ENCODE measurements around the gene EBF4. TPM values are rescaled to one million over a fixed set of nuclear protein-coding genes. Genes with fewer than 3 reads are reported as not detected.
A peak's percentile ranks its signal among the peaks of the same experiment; 100 is the strongest.
"Not testable (repeated sequence)": the region's sequence is repeated elsewhere in the genome, so short reads cannot be mapped to it uniquely, and the experiment has no call there.

Gene EBF4
- polyA plus RNA-seq, 6 donors from 2014 or later = 0.28 TPM; not detected in 5

DNA sequence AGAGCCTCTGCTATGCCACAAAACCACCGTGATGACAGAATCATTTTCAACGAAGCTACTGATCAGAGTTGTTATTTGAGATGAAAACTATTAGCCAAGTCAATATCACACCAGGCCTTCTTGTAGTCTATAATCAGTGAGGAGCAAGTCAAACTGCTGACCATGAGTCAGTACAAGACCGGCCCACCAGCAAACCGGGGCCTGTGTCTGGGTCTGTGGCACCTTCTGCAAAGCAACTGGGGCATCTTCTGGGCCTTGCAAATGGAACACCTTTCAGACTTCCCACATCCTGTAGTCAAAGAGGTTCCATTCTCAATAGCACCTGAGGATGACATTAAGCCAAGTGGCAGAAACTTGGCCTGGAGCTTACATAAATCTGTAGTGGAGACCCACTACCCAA is 69.3 kb downstream of the EBF4 start:
- Mint-ChIP-seq H3K36me3 (no peaks in the 10 kb centered on the region), H3K27me3 (peaks cover 23 to 61% (median 53%) of the 10 kb centered on the region in 3 donors), H3K4me1 (no peaks in the 10 kb centered on the region), H3K9me3 (no peaks in the 10 kb centered on the region), H3K27ac (no peak overlapping the region), H3K4me3 (no peak overlapping the region)
- no peak for ATAC-seq (ENCODE audit: low read depth in 2 of 2)
- DNase-seq = no peak

GRCh38 chr20:2762578-2763131 is 70.1 kb downstream of the EBF4 start:
- no peak for ATAC-seq (ENCODE audit: low read depth in 2 of 2)

DNA sequence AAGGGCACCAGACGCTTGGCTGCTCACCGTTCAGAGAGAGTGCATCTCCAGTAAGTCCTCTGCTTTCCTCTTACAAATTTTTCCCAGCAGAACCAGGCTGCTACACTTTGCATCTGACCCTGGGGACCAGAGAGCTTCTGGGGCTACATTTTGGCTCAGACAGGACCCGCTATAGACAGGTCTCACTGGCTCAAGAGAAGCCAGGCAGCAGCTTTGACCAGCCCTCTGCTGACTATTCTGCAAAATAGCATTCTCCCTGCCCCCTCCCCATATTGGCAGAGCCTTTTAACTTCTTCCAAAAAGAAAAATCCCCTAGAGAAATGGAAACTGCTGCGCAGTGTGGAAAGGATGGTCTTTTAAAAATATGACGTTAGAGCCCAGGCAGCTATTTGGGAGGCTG is 70.6 kb downstream of the EBF4 start:
- Mint-ChIP-seq H3K27me3 (peaks cover 27 to 59% (median 52%) of the 10 kb centered on the region in 3 donors), H3K36me3 (no peaks in the 10 kb centered on the region), H3K4me1 (no peaks in the 10 kb centered on the region), H3K4me3 (no peak overlapping the region), H3K27ac (no peak overlapping the region), H3K9me3 (no peaks in the 10 kb centered on the region)
- ATAC-seq (ENCODE audit: low read depth in 2 of 2) (no peak), DNase-seq (no peak)

More at GRCh38 chr20:2762578-2763131, 70.1 kb downstream of the EBF4 start:
- peaks cover 30 to 61% (median 52%) of the 10 kb centered on the region in 3 donors for H3K27me3 Mint-ChIP-seq
- H3K27ac Mint-ChIP-seq = no peak overlapping the region
- no peaks in the 10 kb centered on the region for H3K9me3 Mint-ChIP-seq
- H3K36me3 Mint-ChIP-seq = no peaks in the 10 kb centered on the region
- DNase-seq = no peak
- no peaks in the 10 kb centered on the region for H3K4me1 Mint-ChIP-seq
- no peak overlapping the region for H3K4me3 Mint-ChIP-seq

GRCh38 chr20:2767768-2768631 is 75.4 kb downstream of the EBF4 start:
- DNase-seq (no peak), ATAC-seq (ENCODE audit: low read depth in 2 of 2) (no peak)
- Mint-ChIP-seq H3K27ac (no peak overlapping the region), H3K4me3 (no peak overlapping the region), H3K27me3 (peaks cover 8 to 66% (median 53%) of the 10 kb centered on the region in 3 donors), H3K4me1 (no peaks in the 10 kb centered on the region), H3K9me3 (no peaks in the 10 kb centered on the region), H3K36me3 (no peaks in the 10 kb centered on the region)

GRCh38 chr20:2768632-2769015 is 76.0 kb downstream of the EBF4 start:
- no peak overlapping the region for H3K4me3 Mint-ChIP-seq
- DNase-seq (no peak), ATAC-seq (ENCODE audit: low read depth in 2 of 2) (no peak)
- no peak overlapping the region for H3K27ac Mint-ChIP-seq
- H3K27me3 Mint-ChIP-seq = peaks cover 8 to 61% (median 54%) of the 10 kb centered on the region in 3 donors
- no peaks in the 10 kb centered on the region for H3K9me3 Mint-ChIP-seq
- H3K4me1 Mint-ChIP-seq = no peaks in the 10 kb centered on the region
- H3K36me3 Mint-ChIP-seq = no peaks in the 10 kb centered on the region

DNA sequence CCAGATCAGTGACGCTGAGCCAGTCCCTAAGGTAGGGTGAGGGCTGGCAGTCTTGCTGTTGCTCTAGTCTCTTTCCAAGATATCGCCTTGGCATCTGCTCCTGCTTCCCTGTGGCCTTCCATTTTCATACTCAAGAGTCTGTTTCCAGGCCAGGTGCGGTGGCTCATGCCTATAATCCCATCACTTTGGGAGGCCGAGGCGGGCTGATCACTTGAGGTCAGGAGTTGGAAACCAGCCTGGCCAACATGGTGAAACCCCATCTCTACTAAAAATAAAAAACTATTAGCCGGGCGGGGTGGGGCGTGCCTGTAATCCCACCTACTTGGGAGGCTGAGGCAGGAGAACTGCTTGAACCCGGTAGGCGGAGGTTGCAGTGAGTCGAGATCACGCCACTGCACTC is 77.5 kb downstream of the EBF4 start:
- H3K27me3 Mint-ChIP-seq = peaks cover 13 to 58% (median 52%) of the 10 kb centered on the region in 3 donors
- not testable (repeated sequence) for H3K4me1 Mint-ChIP-seq; H3K9me3 Mint-ChIP-seq; H3K27ac Mint-ChIP-seq; H3K4me3 Mint-ChIP-seq; DNase-seq; ATAC-seq (ENCODE audit: low read depth in 2 of 2); H3K36me3 Mint-ChIP-seq

- no peak overlapping the region for H3K27ac Mint-ChIP-seq
- peaks cover 0 to 8% (median 0%) of the 10 kb centered on the region in 7 donors for H3K9me3 Mint-ChIP-seq
- ATAC-seq (ENCODE audit: low read depth in 2 of 2) (no peak), DNase-seq (no peak)
- H3K4me3 Mint-ChIP-seq = no peak overlapping the region
- no peaks in the 10 kb centered on the region for H3K36me3 Mint-ChIP-seq
- H3K27me3 Mint-ChIP-seq = peaks cover 13 to 60% (median 54%) of the 10 kb centered on the region in 3 donors
- no peaks in the 10 kb centered on the region for H3K4me1 Mint-ChIP-seq
Measured at GRCh38 chr20:2771631-2772080, 79.1 kb downstream of the EBF4 start.

DNA sequence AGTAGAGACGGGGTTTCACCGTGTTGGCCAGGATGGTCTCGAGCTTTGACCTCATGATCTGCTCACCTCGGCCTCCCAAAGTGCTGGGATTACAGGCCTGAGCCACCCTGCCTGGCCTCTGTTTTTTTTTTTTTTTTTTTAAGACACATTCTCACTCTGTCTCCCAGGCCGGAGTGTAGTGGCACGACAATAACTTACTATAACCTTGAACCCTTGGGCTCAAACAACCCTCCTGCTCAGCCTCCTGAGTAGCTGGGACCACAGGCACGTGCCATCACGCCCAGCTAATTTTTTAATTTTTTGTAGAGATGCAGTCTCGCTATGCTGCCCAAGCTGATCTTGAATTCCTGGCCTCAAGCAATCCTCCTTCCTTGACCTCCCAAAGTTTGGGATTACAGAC is 81.2 kb downstream of the EBF4 start:
- Mint-ChIP-seq H3K27me3 (peaks cover 18 to 50% (median 37%) of the 10 kb centered on the region in 3 donors), H3K4me3 (no peak overlapping the region), H3K9me3 (peaks cover 0 to 13% (median 0%) of the 10 kb centered on the region in 7 donors), H3K4me1 (no peaks in the 10 kb centered on the region), H3K36me3 (no peaks in the 10 kb centered on the region), H3K27ac (no peak overlapping the region)
- ATAC-seq (ENCODE audit: low read depth in 2 of 2) = no peak
- DNase-seq = no peak

- no peak overlapping the region for H3K4me3 Mint-ChIP-seq
- ATAC-seq (ENCODE audit: low read depth in 2 of 2) (no peak), DNase-seq (no peak)
- H3K36me3 Mint-ChIP-seq = no peaks in the 10 kb centered on the region
- peaks cover 18 to 43% (median 23%) of the 10 kb centered on the region in 3 donors for H3K27me3 Mint-ChIP-seq
- no peaks in the 10 kb centered on the region for H3K4me1 Mint-ChIP-seq
- H3K9me3 Mint-ChIP-seq = peaks cover 0 to 13% (median 2%) of the 10 kb centered on the region in 7 donors
- H3K27ac Mint-ChIP-seq = no peak overlapping the region
Measured at GRCh38 chr20:2775139-2775538, 82.6 kb downstream of the EBF4 start.

- Mint-ChIP-seq H3K4me3 (peak overlapping the region in 1 of 8 donors; percentile 7), H3K27me3 (peaks cover 16 to 34% (median 29%) of the 10 kb centered on the region in 3 donors), H3K27ac (no peak overlapping the region), H3K9me3 (peaks cover 0 to 13% (median 2%) of the 10 kb centered on the region in 7 donors), H3K4me1 (no peaks in the 10 kb centered on the region), H3K36me3 (no peaks in the 10 kb centered on the region)
- ATAC-seq (ENCODE audit: low read depth in 2 of 2) = no peak
- DNase-seq = no peak
Measured at GRCh38 chr20:2778602-2779321, 86.2 kb downstream of the EBF4 start.

DNA sequence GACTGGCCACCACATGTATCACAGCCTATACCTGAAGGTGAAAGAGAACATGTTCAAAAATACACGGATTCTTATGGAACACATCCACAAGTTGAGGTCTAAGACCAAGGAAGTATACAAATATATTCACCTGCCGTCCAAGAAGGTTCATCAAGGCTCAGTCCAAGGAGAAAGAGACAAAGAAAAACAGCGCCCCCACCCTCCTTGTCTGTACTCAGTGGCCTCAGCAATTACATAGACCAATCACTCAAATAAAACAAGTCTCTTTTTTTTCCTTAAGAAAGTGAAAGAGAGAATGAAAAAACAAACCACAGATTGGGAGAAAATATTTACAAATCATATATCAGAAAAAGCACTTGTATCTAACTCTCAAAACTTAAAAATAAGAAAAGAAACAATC is 88.4 kb downstream of the EBF4 start:
- H3K4me1 Mint-ChIP-seq = no peaks in the 10 kb centered on the region
- peaks cover 0 to 12% (median 0%) of the 10 kb centered on the region in 7 donors for H3K9me3 Mint-ChIP-seq
- H3K27ac Mint-ChIP-seq = no peak overlapping the region
- DNase-seq (no peak), ATAC-seq (ENCODE audit: low read depth in 2 of 2) (no peak)
- peaks cover 8 to 29% (median 28%) of the 10 kb centered on the region in 3 donors for H3K27me3 Mint-ChIP-seq
- no peaks in the 10 kb centered on the region for H3K36me3 Mint-ChIP-seq
- no peak overlapping the region for H3K4me3 Mint-ChIP-seq

DNA sequence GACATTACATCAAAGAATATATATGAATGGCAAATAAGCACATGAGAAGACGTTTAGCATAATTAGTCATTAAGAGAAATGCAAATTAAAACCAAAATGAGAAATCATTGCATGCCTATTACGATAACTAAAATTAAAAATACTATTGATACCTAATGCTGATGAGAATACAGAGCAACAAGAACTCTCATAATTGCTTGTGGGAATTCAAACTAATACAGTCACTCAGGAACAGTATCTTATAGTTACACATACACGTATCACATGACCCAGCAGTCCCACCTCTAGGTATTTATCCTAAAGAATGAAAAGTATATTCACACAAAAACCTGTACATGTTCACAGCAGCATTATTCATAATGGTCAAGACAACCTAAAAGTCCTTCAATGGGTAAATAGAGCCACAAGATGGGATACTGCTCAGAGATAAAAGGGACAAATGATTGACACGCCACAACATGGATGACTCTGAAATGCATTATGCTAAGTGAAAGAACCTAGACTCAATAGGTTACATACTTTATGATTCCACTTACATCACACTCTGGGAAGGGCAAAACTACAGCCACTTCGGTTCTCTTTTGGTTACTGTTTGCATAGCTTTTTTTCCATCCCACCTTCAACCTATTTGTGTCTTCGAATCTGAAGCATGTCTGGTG is 91.5 kb downstream of the EBF4 start:
- Mint-ChIP-seq H3K27me3 (peaks cover 15 to 30% (median 20%) of the 10 kb centered on the region in 3 donors), H3K27ac (no peak overlapping the region), H3K4me1 (no peaks in the 10 kb centered on the region), H3K36me3 (no peaks in the 10 kb centered on the region), H3K9me3 (peaks cover 0 to 6% (median 3%) of the 10 kb centered on the region in 7 donors), H3K4me3 (no peak overlapping the region)
- DNase-seq = no peak
- ATAC-seq (ENCODE audit: low read depth in 2 of 2) = no peak

GRCh38 chr20:2793471-2793870 is 100.9 kb downstream of the EBF4 start:
- H3K9me3 Mint-ChIP-seq = peaks cover 0 to 3% (median 0%) of the 10 kb centered on the region in 7 donors
- H3K27ac Mint-ChIP-seq = no peak overlapping the region
- H3K27me3 Mint-ChIP-seq = peaks cover 27 to 52% (median 44%) of the 10 kb centered on the region in 3 donors
- ATAC-seq (ENCODE audit: low read depth in 2 of 2) = no peak
- no peaks in the 10 kb centered on the region for H3K4me1 Mint-ChIP-seq
- DNase-seq = no peak
- no peak overlapping the region for H3K4me3 Mint-ChIP-seq
- no peaks in the 10 kb centered on the region for H3K36me3 Mint-ChIP-seq
